Activated CD4-positive, alpha-beta memory T cell treated with anti-CD3 and anti-CD28 coated beads, Interleukin-2, amount 10 ng/mL, durations not matched to agents 7 days and 5 days (primary cell): ENCODE data around the gene SCT. TPM values are rescaled to one million over a fixed set of nuclear protein-coding genes. Genes with fewer than 3 reads are reported as not detected.

ENCODE experiments used
- CTCF ChIA-PET: fragments of 350-600 bp; sonication (Branson Sonifier 250); formaldehyde crosslinking; loops from one replicate; lab custom pipeline; 2021; ENCODE audit warnings: antibody characterized with exemption, inconsistent platforms; lab: Charles Lee
- POLR2A ChIA-PET: fragments of 350-600 bp; sonication (Branson Sonifier 250); formaldehyde crosslinking; loops from one replicate; lab custom pipeline; 2021; ENCODE audit warnings: antibody characterized with exemption; lab: Charles Lee
- DNase-seq: peaks from one replicate; pipeline ENCODE4 v3.0.0-alpha.2; 2020
- H3K27ac Mint-ChIP-seq: one replicate; pipeline ENCODE4 v1.8.0; 2021; ENCODE audit warnings: mild to moderate bottlenecking, mixed read lengths
- H3K27me3 Mint-ChIP-seq: one replicate; pipeline ENCODE4 v1.8.0; 2021; ENCODE audit warnings: mixed read lengths
- H3K36me3 Mint-ChIP-seq: one replicate; pipeline ENCODE4 v1.8.0; 2021; ENCODE audit warnings: low read depth, mixed read lengths
- H3K4me1 Mint-ChIP-seq: one replicate; pipeline ENCODE4 v1.8.0; 2021; ENCODE audit warnings: mixed read lengths
- H3K4me3 Mint-ChIP-seq: one replicate; pipeline ENCODE4 v1.8.0; 2021; ENCODE audit warnings: mild to moderate bottlenecking, mixed read lengths
- H3K9me3 Mint-ChIP-seq: one replicate; pipeline ENCODE4 v1.8.0; 2021; ENCODE audit warnings: mixed read lengths
- total RNA-seq, 2 experiments: library from RNA; stranded (reverse); gene quantifications; one replicate each; pipeline ENCODE4 v1.2.3, GENCODE V29; 2021

The SCT gene
- total RNA-seq, 2 experiments from 2014 or later = not detected

- no peak for DNase-seq
- ChIA-PET POLR2A (no interaction called here), CTCF (no interaction called here)
- H3K4me3 Mint-ChIP-seq = no peak overlapping the region
- H3K27ac Mint-ChIP-seq = no peak overlapping the region
- H3K36me3 Mint-ChIP-seq = peaks cover 2% of the 10 kb centered on the region
- H3K9me3 Mint-ChIP-seq = no peaks in the 10 kb centered on the region
- peaks cover 2% of the 10 kb centered on the region for H3K4me1 Mint-ChIP-seq
- peaks cover 29% of the 10 kb centered on the region for H3K27me3 Mint-ChIP-seq
Observed at GRCh38 chr11:639332-639955, 12.5 kb upstream of the SCT start.

GRCh38 chr11:638631-639331 is 11.8 kb upstream of the SCT start:
- CTCF ChIA-PET = no interaction called here
- no peak for DNase-seq

GRCh38 chr11:637593-638521 is 10.9 kb upstream of the SCT start:
- POLR2A ChIA-PET = interaction anchor here (0.9 kb wide), 1 partner anchor 14 kb away, joined by 4 read pairs; no protein-coding TSS in a partner anchor
- Mint-ChIP-seq H3K36me3 (peaks cover 2% of the 10 kb centered on the region), H3K9me3 (no peaks in the 10 kb centered on the region), H3K27ac (peak overlapping the region; percentile 31), H3K4me1 (peaks cover 2% of the 10 kb centered on the region), H3K4me3 (no peak overlapping the region), H3K27me3 (peaks cover 29% of the 10 kb centered on the region)
- DNase-seq = no peak
- CTCF ChIA-PET = no interaction called here

More at GRCh38 chr11:638631-639331, 11.8 kb upstream of the SCT start:
- peaks cover 2% of the 10 kb centered on the region for H3K4me1 Mint-ChIP-seq
- H3K27me3 Mint-ChIP-seq = peaks cover 29% of the 10 kb centered on the region
- peaks cover 2% of the 10 kb centered on the region for H3K36me3 Mint-ChIP-seq
- H3K4me3 Mint-ChIP-seq = no peak overlapping the region
- no peak overlapping the region for H3K27ac Mint-ChIP-seq
- no peaks in the 10 kb centered on the region for H3K9me3 Mint-ChIP-seq
- POLR2A ChIA-PET = no interaction called here

- H3K9me3 Mint-ChIP-seq = no peaks in the 10 kb centered on the region
- POLR2A ChIA-PET = interaction anchor here (0.9 kb wide), 1 partner anchor 13 kb away, joined by 4 read pairs; no protein-coding TSS in a partner anchor
- peaks cover 2% of the 10 kb centered on the region for H3K4me1 Mint-ChIP-seq
- H3K27ac Mint-ChIP-seq = no peak overlapping the region
- peaks cover 29% of the 10 kb centered on the region for H3K27me3 Mint-ChIP-seq
- DNase-seq = no peak
- CTCF ChIA-PET = no interaction called here
- no peak overlapping the region for H3K4me3 Mint-ChIP-seq
- peaks cover 2% of the 10 kb centered on the region for H3K36me3 Mint-ChIP-seq
Observed at GRCh38 chr11:637333-637592, 10.3 kb upstream of the SCT start.

- peaks cover 29% of the 10 kb centered on the region for H3K27me3 Mint-ChIP-seq
- CTCF ChIA-PET = no interaction called here
- H3K4me1 Mint-ChIP-seq = peaks cover 2% of the 10 kb centered on the region
- peak within 1 kb of the TSS; percentile 31 for H3K27ac Mint-ChIP-seq
- peaks cover under 1% of the 10 kb centered on the region for H3K36me3 Mint-ChIP-seq
- DNase-seq = no peak
- no peak within 1 kb of the TSS for H3K4me3 Mint-ChIP-seq
- H3K9me3 Mint-ChIP-seq = no peaks in the 10 kb centered on the region
- POLR2A ChIA-PET = no interaction called here
Observed at GRCh38 chr11:636511-637332, 9.7 kb upstream of the SCT start, which contains the start of gene DRD4. Gene DRD4 (plus strand): TSS chr11:637269. CDS start chr11:637305, 36 bp downstream.

GRCh38 chr11:635945-636510 is 9.0 kb upstream of the SCT start:
- CTCF ChIA-PET = no interaction called here
- H3K4me1 Mint-ChIP-seq = peaks cover 2% of the 10 kb centered on the region
- H3K36me3 Mint-ChIP-seq = no peaks in the 10 kb centered on the region
- H3K9me3 Mint-ChIP-seq = no peaks in the 10 kb centered on the region
- H3K27ac Mint-ChIP-seq = no peak overlapping the region
- H3K27me3 Mint-ChIP-seq = peaks cover 27% of the 10 kb centered on the region
- no peak overlapping the region for H3K4me3 Mint-ChIP-seq
- DNase-seq = no peak
- POLR2A ChIA-PET = no interaction called here

- POLR2A ChIA-PET = no interaction called here
- H3K9me3 Mint-ChIP-seq = no peaks in the 10 kb centered on the region
Observed at GRCh38 chr11:630871-631270, 3.9 kb upstream of the SCT start.

GRCh38 chr11:629237-629583 is 2.2 kb upstream of the SCT start:
- Mint-ChIP-seq H3K36me3 (no peaks in the 10 kb centered on the region), H3K27ac (peak overlapping the region; percentile 16), H3K4me3 (peak overlapping the region; percentile 3), H3K9me3 (no peaks in the 10 kb centered on the region), H3K4me1 (peaks cover 19% of the 10 kb centered on the region), H3K27me3 (peaks cover 22% of the 10 kb centered on the region)
- ChIA-PET CTCF (no interaction called here), POLR2A (interaction anchor here (1.2 kb wide), 1 partner anchor 12 kb away, joined by 3 read pairs; no protein-coding TSS in a partner anchor)
- no peak for DNase-seq

More at GRCh38 chr11:630871-631270, 3.9 kb upstream of the SCT start:
- no peak overlapping the region for H3K27ac Mint-ChIP-seq
- CTCF ChIA-PET = no interaction called here
- H3K4me1 Mint-ChIP-seq = peaks cover 19% of the 10 kb centered on the region
- peaks cover 24% of the 10 kb centered on the region for H3K27me3 Mint-ChIP-seq
- no peak for DNase-seq
- no peaks in the 10 kb centered on the region for H3K36me3 Mint-ChIP-seq
- no peak overlapping the region for H3K4me3 Mint-ChIP-seq

GRCh38 chr11:628056-628455 is 1.1 kb upstream of the SCT start:
- CTCF ChIA-PET = no interaction called here
- Mint-ChIP-seq H3K9me3 (no peaks in the 10 kb centered on the region), H3K36me3 (no peaks in the 10 kb centered on the region), H3K4me1 (peaks cover 19% of the 10 kb centered on the region), H3K4me3 (no peak overlapping the region), H3K27me3 (peaks cover 22% of the 10 kb centered on the region), H3K27ac (no peak overlapping the region)
- no peak for DNase-seq
- POLR2A ChIA-PET = no interaction called here

- Mint-ChIP-seq H3K9me3 (no peaks in the 10 kb centered on the region), H3K4me3 (no peak overlapping the region)
- no peak for DNase-seq
Observed at GRCh38 chr11:627308-627576, 261 bp upstream of the SCT start.

GRCh38 chr11:625636-626268 is 1.2 kb downstream of the SCT start:
- H3K36me3 Mint-ChIP-seq = no peaks in the 10 kb centered on the region
- H3K4me1 Mint-ChIP-seq = peaks cover 19% of the 10 kb centered on the region
- peaks cover 22% of the 10 kb centered on the region for H3K27me3 Mint-ChIP-seq
- no peak overlapping the region for H3K27ac Mint-ChIP-seq
- ChIA-PET CTCF (no interaction called here), POLR2A (no interaction called here)
- no peaks in the 10 kb centered on the region for H3K9me3 Mint-ChIP-seq
- no peak overlapping the region for H3K4me3 Mint-ChIP-seq
- DNase-seq = no peak

More at GRCh38 chr11:627308-627576, 261 bp upstream of the SCT start:
- H3K27ac Mint-ChIP-seq = no peak overlapping the region
- H3K27me3 Mint-ChIP-seq = peaks cover 22% of the 10 kb centered on the region
- no peaks in the 10 kb centered on the region for H3K36me3 Mint-ChIP-seq
- CTCF ChIA-PET = no interaction called here
- POLR2A ChIA-PET = no interaction called here
- H3K4me1 Mint-ChIP-seq = peaks cover 19% of the 10 kb centered on the region
